ENCODE data around the gene TPSB2. TPM values are rescaled to one million over a fixed set of nuclear protein-coding genes. Genes with fewer than 3 reads are reported as not detected.

TPSB2 gene
- total RNA-seq, 1 experiment from 2014 or later, result not detected

GRCh38 chr16:1195393-1195666 is 34.7 kb downstream of the TPSB2 start:
- Histone ChIP-seq H2AFZ (ENCODE audit: low read depth, low read length, poor library complexity, severe bottlenecking) (no peak overlapping the region), H3K27me3 (ENCODE audit: insufficient read depth, low read length) (no peaks in the 10 kb centered on the region), H3K27ac (ENCODE audit: low read depth, low read length) (no peak overlapping the region; the same call in 1 of the 2 replicates), H3K79me2 (ENCODE audit: insufficient read depth, low read length) (no peaks in the 10 kb centered on the region), H3K9me2 (ENCODE audit: insufficient read depth) (no peaks in the 10 kb centered on the region), H3K9ac (ENCODE audit: low read length) (no peak overlapping the region), H4K20me1 (ENCODE audit: insufficient read depth) (no peaks in the 10 kb centered on the region), H3K9me3 (ENCODE audit: control insufficient read depth in 1 of 2, insufficient read depth in 1 of 2, low read depth in 1 of 2, low read length in 2 of 2) (no peaks in the 10 kb centered on the region), H3K36me3 (ENCODE audit: control insufficient read depth in 1 of 2, insufficient read depth in 2 of 2, low read length in 2 of 2) (no peaks in the 10 kb centered on the region), H3K4me2 (ENCODE audit: low read length) (no peak overlapping the region), H3K4me1 (ENCODE audit: control insufficient read depth in 1 of 2, insufficient read depth in 2 of 2, low read length in 2 of 2) (peaks cover 22 to 49% of the 10 kb centered on the region in 2 experiments), H3K4me3 (replicated peaks in 1 of 2; ENCODE audit: low read depth in 1 of 2, low read length in 2 of 2) (no peak overlapping the region)
- intact Hi-C loops (cut with micrococcal nuclease), result no loop called here
- ATAC-seq (no peak), DNase-seq (ENCODE audit: low read depth, low spot score) (no peak)
- ChIA-PET POLR2A (no interaction called here), RAD21 (ENCODE audit: low non-redundant PET in 1 of 2, low total read pairs in 2 of 2, uncharacterized antibody in 2 of 2, unreplicated experiment in 2 of 2) (no interaction called here), CTCF (no interaction called here)
- BruUV-seq (replicated peaks), result no TSS peak
- TF ChIP-seq JUND (IDR thresholded peaks at IDR 0.05) (no peak), ZFX (IDR thresholded peaks at IDR 0.05) (no peak), POLR2AphosphoS5 (IDR thresholded peaks at IDR 0.05; ENCODE audit: low read depth, low read length) (no peak), EGR1 (IDR thresholded peaks at IDR 0.05; ENCODE audit: low read depth) (no peak), ELF1 (IDR thresholded peaks at IDR 0.05; ENCODE audit: borderline replicate concordance, low read depth) (no peak), YY1 (IDR thresholded peaks at IDR 0.05; ENCODE audit: extremely low read depth, insufficient replicate concordance, low read depth, low read length) (no peak), EZH2 (IDR thresholded peaks at IDR 0.05) (no peak), RAD21 (IDR thresholded peaks at IDR 0.05; ENCODE audit: low read depth) (no peak), ZNF274 (IDR thresholded peaks at IDR 0.05; ENCODE audit: low read depth, low read length) (no peak), SP1 (IDR thresholded peaks at IDR 0.05; ENCODE audit: low read depth) (no peak), SRF (IDR thresholded peaks at IDR 0.05; ENCODE audit: low read depth) (no peak), POLR2A (IDR thresholded peaks at IDR 0.05; ENCODE audit: borderline replicate concordance, extremely low read depth, insufficient read depth, insufficient read length) (no peak), CEBPB (IDR thresholded peaks at IDR 0.05; ENCODE audit: low read depth) (no peak), FOSL1 (IDR thresholded peaks at IDR 0.05; ENCODE audit: low read depth) (no peak), ZBTB33 (IDR thresholded peaks at IDR 0.05; ENCODE audit: extremely low read depth, insufficient replicate concordance, low read length) (no peak)
- TF ChIP-seq, protein P1, sequence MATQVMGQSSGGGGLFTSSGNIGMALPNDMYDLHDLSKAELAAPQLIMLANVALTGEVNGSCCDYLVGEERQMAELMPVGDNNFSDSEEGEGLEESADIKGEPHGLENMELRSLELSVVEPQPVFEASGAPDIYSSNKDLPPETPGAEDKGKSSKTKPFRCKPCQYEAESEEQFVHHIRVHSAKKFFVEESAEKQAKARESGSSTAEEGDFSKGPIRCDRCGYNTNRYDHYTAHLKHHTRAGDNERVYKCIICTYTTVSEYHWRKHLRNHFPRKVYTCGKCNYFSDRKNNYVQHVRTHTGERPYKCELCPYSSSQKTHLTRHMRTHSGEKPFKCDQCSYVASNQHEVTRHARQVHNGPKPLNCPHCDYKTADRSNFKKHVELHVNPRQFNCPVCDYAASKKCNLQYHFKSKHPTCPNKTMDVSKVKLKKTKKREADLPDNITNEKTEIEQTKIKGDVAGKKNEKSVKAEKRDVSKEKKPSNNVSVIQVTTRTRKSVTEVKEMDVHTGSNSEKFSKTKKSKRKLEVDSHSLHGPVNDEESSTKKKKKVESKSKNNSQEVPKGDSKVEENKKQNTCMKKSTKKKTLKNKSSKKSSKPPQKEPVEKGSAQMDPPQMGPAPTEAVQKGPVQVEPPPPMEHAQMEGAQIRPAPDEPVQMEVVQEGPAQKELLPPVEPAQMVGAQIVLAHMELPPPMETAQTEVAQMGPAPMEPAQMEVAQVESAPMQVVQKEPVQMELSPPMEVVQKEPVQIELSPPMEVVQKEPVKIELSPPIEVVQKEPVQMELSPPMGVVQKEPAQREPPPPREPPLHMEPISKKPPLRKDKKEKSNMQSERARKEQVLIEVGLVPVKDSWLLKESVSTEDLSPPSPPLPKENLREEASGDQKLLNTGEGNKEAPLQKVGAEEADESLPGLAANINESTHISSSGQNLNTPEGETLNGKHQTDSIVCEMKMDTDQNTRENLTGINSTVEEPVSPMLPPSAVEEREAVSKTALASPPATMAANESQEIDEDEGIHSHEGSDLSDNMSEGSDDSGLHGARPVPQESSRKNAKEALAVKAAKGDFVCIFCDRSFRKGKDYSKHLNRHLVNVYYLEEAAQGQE (IDR thresholded peaks at IDR 0.05; ENCODE audit: low read depth), result no peak
- TF ChIP-seq, protein P2, sequence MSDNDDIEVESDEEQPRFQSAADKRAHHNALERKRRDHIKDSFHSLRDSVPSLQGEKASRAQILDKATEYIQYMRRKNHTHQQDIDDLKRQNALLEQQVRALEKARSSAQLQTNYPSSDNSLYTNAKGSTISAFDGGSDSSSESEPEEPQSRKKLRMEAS (IDR thresholded peaks at IDR 0.05), result no peak
